Body of pancreas (tissue), 4 donors: ENCODE measurements around the gene FKBP1A.

Experiments
- POLR2A ChIP-seq, 3 donors: fragments of 450-650 bp; IDR thresholded peaks; one replicate each; pipeline ENCODE4 v1.6.1; 2016; ENCODE audit warnings: antibody characterized with exemption in 3 of 3, mild to moderate bottlenecking in 2 of 3
- TF ChIP-seq, protein P1 (sequence below), 7 experiments: fragments of 450-650 bp in 4 of 7; fragments of 200-600 bp in 3 of 7; sonication (generic) in 3 of 7; IDR thresholded peaks; one replicate each; pipeline ENCODE4 v1.5.1; 2016 to 2019; ENCODE audit warnings: antibody characterized with exemption in 7 of 7

- TF ChIP-seq POLR2A (IDR thresholded peaks at IDR 0.05), result no peak
- TF ChIP-seq, protein P1, sequence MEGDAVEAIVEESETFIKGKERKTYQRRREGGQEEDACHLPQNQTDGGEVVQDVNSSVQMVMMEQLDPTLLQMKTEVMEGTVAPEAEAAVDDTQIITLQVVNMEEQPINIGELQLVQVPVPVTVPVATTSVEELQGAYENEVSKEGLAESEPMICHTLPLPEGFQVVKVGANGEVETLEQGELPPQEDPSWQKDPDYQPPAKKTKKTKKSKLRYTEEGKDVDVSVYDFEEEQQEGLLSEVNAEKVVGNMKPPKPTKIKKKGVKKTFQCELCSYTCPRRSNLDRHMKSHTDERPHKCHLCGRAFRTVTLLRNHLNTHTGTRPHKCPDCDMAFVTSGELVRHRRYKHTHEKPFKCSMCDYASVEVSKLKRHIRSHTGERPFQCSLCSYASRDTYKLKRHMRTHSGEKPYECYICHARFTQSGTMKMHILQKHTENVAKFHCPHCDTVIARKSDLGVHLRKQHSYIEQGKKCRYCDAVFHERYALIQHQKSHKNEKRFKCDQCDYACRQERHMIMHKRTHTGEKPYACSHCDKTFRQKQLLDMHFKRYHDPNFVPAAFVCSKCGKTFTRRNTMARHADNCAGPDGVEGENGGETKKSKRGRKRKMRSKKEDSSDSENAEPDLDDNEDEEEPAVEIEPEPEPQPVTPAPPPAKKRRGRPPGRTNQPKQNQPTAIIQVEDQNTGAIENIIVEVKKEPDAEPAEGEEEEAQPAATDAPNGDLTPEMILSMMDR (IDR thresholded peaks at IDR 0.05), result no peak
Observed at GRCh38 chr20:1391640-1392442, 1.0 kb downstream of the FKBP1A start.
